ENCODE data around the gene TBC1D22A.

DNA sequence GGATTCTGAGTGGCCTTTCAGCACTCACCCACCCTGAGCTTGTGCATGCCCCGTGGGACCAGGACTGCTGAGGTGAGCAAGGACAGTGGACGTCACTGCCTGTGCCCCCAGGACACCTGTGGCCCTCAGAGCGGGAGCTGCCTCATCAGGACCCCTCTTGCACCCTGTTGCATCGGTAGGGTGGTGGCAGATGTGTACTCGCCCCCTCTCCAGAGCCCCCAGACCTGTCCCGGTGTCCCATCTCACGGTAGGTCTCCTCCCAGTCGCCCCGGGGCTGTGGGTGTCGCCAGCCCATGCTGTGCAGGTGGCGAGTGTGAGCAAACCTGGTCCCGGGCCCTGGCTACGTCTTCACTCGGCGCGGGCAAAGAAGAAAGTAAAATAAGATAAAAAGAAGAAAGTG lies 374.2 kb downstream of the TBC1D22A start:
- no peak for TF ChIP-seq POLR2A (IDR thresholded peaks at IDR 0.05; ENCODE audit: low read length)
- no peak for TF ChIP-seq GATA1 (IDR thresholded peaks at IDR 0.05; ENCODE audit: low read depth, low read length)
